Endothelial cell of umbilical vein (primary cell): ENCODE measurements around the gene LIME1. TPM values are rescaled to one million over a fixed set of nuclear protein-coding genes. Genes with fewer than 3 reads are reported as not detected.

Experiments used
- BruUV-seq: library from RNA; stranded (reverse); fragments of 400-500 nt; replicated peaks from 2 replicates; lab custom pipeline; 2021; lab: Mats Ljungman, UMichigan
- CTCF ChIA-PET: fragments of 300-600, 350-600 bp; sonication (Branson Sonifier 250); formaldehyde crosslinking; loops from one replicate; lab custom pipeline; 2021; ENCODE audit warnings: antibody characterized with exemption, inconsistent platforms; lab: Charles Lee
- POLR2A ChIA-PET: fragments of 300-600, 350-600 bp; sonication (Branson Sonifier 250); formaldehyde crosslinking; loops from one replicate; lab custom pipeline; 2021; ENCODE audit warnings: antibody characterized with exemption, inconsistent platforms; lab: Charles Lee
- DNase-seq: peaks from one replicate; pipeline ENCODE4 v3.0.0-alpha.2; 2011; ENCODE audit warnings: low read depth, low spot score
- FAIRE-seq: peaks from 2 replicates; lab custom pipeline; 2011; peaks lifted over from hg19 to GRCh38; lab: Jason Lieb, UNC
- H2AFZ ChIP-seq: 2 replicates; pipeline ENCODE4 v1.6.0; 2012; ENCODE audit warnings: low read depth, low read length, control low read depth, inconsistent platforms
- H3K27ac ChIP-seq: 2 replicates; pipeline ENCODE4 v1.5.1; 2011; ENCODE audit warnings: low read depth, mild to moderate bottlenecking, control low read depth, low read length, moderate library complexity; ENCODE audit not compliant: insufficient read depth
- H3K27me3 ChIP-seq, 2 experiments: 2 replicates each; pipeline versions ENCODE4 v1.6.0 to v1.6.1; 2011; ENCODE audit warnings: low read length in 2 of 2, mixed read lengths in 1 of 2; ENCODE audit not compliant: control insufficient read depth in 2 of 2, insufficient read depth in 2 of 2
- H3K36me3 ChIP-seq, 2 experiments: 2 replicates in 1 of 2; 3 replicates in 1 of 2; pipeline ENCODE4 v1.5.1; 2011; ENCODE audit warnings: low read length in 2 of 2, mild to moderate bottlenecking in 1 of 2, moderate library complexity in 1 of 2; ENCODE audit not compliant: control insufficient read depth in 2 of 2, insufficient read depth in 2 of 2; ENCODE audit errors: extremely low read depth in 1 of 2
- H3K4me1 ChIP-seq: 3 replicates; pipeline ENCODE4 v1.5.1; 2011; ENCODE audit warnings: mild to moderate bottlenecking, low read length; ENCODE audit not compliant: control insufficient read depth, insufficient read depth; ENCODE audit errors: extremely low read depth
- H3K4me2 ChIP-seq: 2 replicates; pipeline ENCODE4 v1.6.1; 2011; ENCODE audit warnings: low read length, control low read depth, mixed read lengths; ENCODE audit not compliant: insufficient read depth
- H3K4me3 ChIP-seq, 3 experiments: fragments of 200-600 bp in 1 of 3; sonication (generic), shearing (Covaris generic) in 1 of 3; replicated peaks in 1 of 3; 2 replicates each; pipeline ENCODE4 v1.5.1; 2011 to 2016; ENCODE audit warnings: control low read depth in 3 of 3, low read length in 3 of 3, mild to moderate bottlenecking in 2 of 3, inconsistent platforms in 1 of 3, low read depth in 1 of 3, moderate library complexity in 1 of 3; ENCODE audit not compliant: insufficient read depth in 1 of 3
- H3K79me2 ChIP-seq: 2 replicates; pipeline ENCODE4 v1.6.0; 2012; ENCODE audit warnings: low read length, inconsistent platforms; ENCODE audit not compliant: control insufficient read depth, insufficient read depth
- H3K9ac ChIP-seq: replicated peaks from 2 replicates; pipeline ENCODE3; 2011; ENCODE audit warnings: low read length, control low read depth; ENCODE audit not compliant: insufficient read depth; ENCODE audit errors: extremely low read depth
- H3K9me1 ChIP-seq: replicated peaks from 3 replicates; pipeline ENCODE4 v1.6.0; 2011; ENCODE audit warnings: mild to moderate bottlenecking, low read length; ENCODE audit not compliant: control insufficient read depth, insufficient read depth; ENCODE audit errors: extremely low read depth
- H3K9me3 ChIP-seq: replicated peaks from 2 replicates; pipeline ENCODE4 v1.5.1; 2012; ENCODE audit warnings: low read length, inconsistent platforms; ENCODE audit not compliant: control insufficient read depth, insufficient read depth
- H4K20me1 ChIP-seq: replicated peaks from 2 replicates; pipeline ENCODE3; 2011; ENCODE audit warnings: mild to moderate bottlenecking, low read length; ENCODE audit not compliant: control insufficient read depth, insufficient read depth; ENCODE audit errors: extremely low read depth
- CTCF ChIP-seq, 2 donors: IDR thresholded peaks; 1 replicate in 1 of 2; 2 replicates in 1 of 2; pipeline ENCODE4 v1.5.1; 2011; ENCODE audit warnings: low read length in 2 of 2, mild to moderate bottlenecking in 2 of 2, moderate library complexity in 2 of 2, control low read depth in 1 of 2, inconsistent platforms in 1 of 2, low read depth in 1 of 2; ENCODE audit not compliant: insufficient read depth in 1 of 2; ENCODE audit errors: extremely low read depth in 1 of 2
- EZH2 ChIP-seq: IDR thresholded peaks from 2 replicates; pipeline ENCODE4 v1.6.1; 2012; ENCODE audit warnings: borderline replicate concordance, low read depth, mild to moderate bottlenecking, moderate library complexity, low read length, inconsistent platforms; ENCODE audit not compliant: severe bottlenecking
- FOS ChIP-seq: IDR thresholded peaks from 2 replicates; pipeline ENCODE4 v1.6.1; 2011; ENCODE audit warnings: mild to moderate bottlenecking, low read length, moderate library complexity, borderline replicate concordance; ENCODE audit not compliant: insufficient read depth
- GATA2 ChIP-seq: IDR thresholded peaks from 2 replicates; pipeline ENCODE4 v1.7.0; 2011; ENCODE audit warnings: low read depth, mild to moderate bottlenecking, moderate library complexity, mixed read lengths, low read length; ENCODE audit not compliant: insufficient read length, insufficient read depth
- JUN ChIP-seq: IDR thresholded peaks from 2 replicates; pipeline ENCODE4 v1.6.1; 2011; ENCODE audit warnings: borderline replicate concordance, low read depth; ENCODE audit not compliant: insufficient read length, insufficient read depth
- MAX ChIP-seq: IDR thresholded peaks from 2 replicates; pipeline ENCODE4 v1.6.1; 2011; ENCODE audit not compliant: insufficient read depth, insufficient read length
- MYC ChIP-seq: IDR thresholded peaks from one replicate; pipeline ENCODE4 v1.6.1; 2011; ENCODE audit warnings: mild to moderate bottlenecking, low read depth, low read length
- POLR2A ChIP-seq: IDR thresholded peaks from 2 replicates; pipeline ENCODE4 v1.6.1; 2012; ENCODE audit warnings: low read depth, mild to moderate bottlenecking, control low read depth, low read length
- POLR2AphosphoS5 ChIP-seq: IDR thresholded peaks from 2 replicates; pipeline ENCODE4 v1.6.1; 2012; ENCODE audit warnings: low read depth, mild to moderate bottlenecking, control low read depth, low read length, moderate library complexity; ENCODE audit not compliant: insufficient read depth
- dilution Hi-C: fragments of 300-500 bp; cut with MboI; formaldehyde crosslinking; loops from one replicate; pipeline ENCODE4 v1.15.0; 2019; ENCODE audit warnings: low sequenced_read_pairs; ENCODE audit not compliant: extremely low pct_ligation_motif_present
- intact Hi-C: fragments of 100-400 bp; cut with micrococcal nuclease; formaldehyde crosslinking; loops from one replicate; pipeline ENCODE4 v1.10.0; 2022
- polyA plus RNA-seq, 4 experiments: library from polyadenylated mRNA; depleted of rRNA in 3 of 4; stranded (reverse) in 3 of 4; unstranded in 1 of 4; fragments of >200 nt; gene quantifications; 2 replicates each; pipeline versions ENCODE4 v1.2.1 to v1.2.3, GENCODE V29; 2011 to 2012; ENCODE audit warnings: missing spikeins in 1 of 4
- total RNA-seq: library from RNA; stranded (reverse); gene quantifications from 2 replicates; pipeline ENCODE4 v1.2.3, GENCODE V29; 2021

Gene LIME1
- total and polyA plus RNA-seq, 2 donors (not counting 3 experiments of a cell fraction or from before 2014, with no cell fraction given) = 10.7 to 12.2 TPM

- no peaks in the 10 kb centered on the region for H3K9me3 ChIP-seq
- H2AFZ ChIP-seq = no peak overlapping the region
- TSS peak; percentile 29 for BruUV-seq
- no peak overlapping the region for H3K27ac ChIP-seq
- H3K27me3 ChIP-seq = no peaks in the 10 kb centered on the region
- FAIRE-seq (no peak), DNase-seq (no peak)
- peaks cover 35% of the 10 kb centered on the region for H3K4me1 ChIP-seq
- intact Hi-C loops (loop anchor here (5.0 kb wide), 1 partner anchor 42 kb away; the partner anchor contains the start of genes LIME1 and SLC2A4RG), dilution Hi-C loops (no loop called here)
- H3K4me2 ChIP-seq = no peak overlapping the region
- ChIA-PET POLR2A (interaction anchor here (0.6 kb wide), 1 partner anchor 11 kb away, joined by 3 read pairs; no protein-coding TSS in a partner anchor), CTCF (interaction anchor here (0.6 to 1.9 kb wide), 5 partner anchors 9 to 67 kb away, joined by 3 to 5 read pairs (median 3); no protein-coding TSS in a partner anchor)
- H3K79me2 ChIP-seq = no peaks in the 10 kb centered on the region
- H3K9me1 ChIP-seq = no peaks in the 10 kb centered on the region
- no peaks in the 10 kb centered on the region for H3K36me3 ChIP-seq
- no peak overlapping the region for H3K9ac ChIP-seq
- no peak overlapping the region for H3K4me3 ChIP-seq
- TF ChIP-seq MAX (no peak), POLR2A (peak; percentile 2), GATA2 (no peak)
- no peaks in the 10 kb centered on the region for H4K20me1 ChIP-seq
Observed at GRCh38 chr20:63695424-63696305, 40.8 kb upstream of the LIME1 start.

- Histone ChIP-seq H3K27ac (no peak overlapping the region), H3K27me3 (no peaks in the 10 kb centered on the region), H3K4me2 (no peak overlapping the region), H3K79me2 (no peaks in the 10 kb centered on the region), H3K4me3 (peak overlapping the region in 1 of 3 experiments; percentile 34), H4K20me1 (no peaks in the 10 kb centered on the region), H3K9me3 (no peaks in the 10 kb centered on the region), H2AFZ (no peak overlapping the region), H3K9me1 (no peaks in the 10 kb centered on the region), H3K36me3 (no peaks in the 10 kb centered on the region), H3K4me1 (peaks cover 35% of the 10 kb centered on the region), H3K9ac (no peak overlapping the region)
- POLR2A ChIA-PET = interaction anchor here (0.6 kb wide), 1 partner anchor 11 kb away, joined by 3 read pairs; no protein-coding TSS in a partner anchor
- DNase-seq = no peak
- no TSS peak for BruUV-seq
- CTCF ChIA-PET = interaction anchor here (0.6 to 1.9 kb wide), 6 partner anchors 10 to 159 kb away, joined by 3 to 7 read pairs (median 4); partner anchors contain the start of gene PTK6
- dilution Hi-C loops = no loop called here
- intact Hi-C loops = loop anchor here (5.0 kb wide), 1 partner anchor 41 kb away; the partner anchor contains the start of genes LIME1 and SLC2A4RG
- FAIRE-seq = peak; percentile 21
- TF ChIP-seq POLR2A (no peak), EZH2 (no peak), FOS (no peak), POLR2AphosphoS5 (no peak), JUN (no peak), CTCF (IDR thresholded peaks at IDR 0.05; ENCODE audit: extremely low read depth in 1 of 2, insufficient read depth in 1 of 2, low read depth in 1 of 2, low read length in 2 of 2) (no peak), MYC (no peak), MAX (no peak), GATA2 (no peak)
Observed at GRCh38 chr20:63696306-63696627, 40.2 kb upstream of the LIME1 start.
